HCT116 (cell line): ENCODE measurements around the gene WDR64.

Experiments
- ELF1 ChIP-seq: IDR thresholded peaks from 2 replicates; pipeline ENCODE4 v1.6.1; 2012; ENCODE audit warnings: low read depth, borderline replicate concordance
- EZH2 ChIP-seq: fragments of 200-600 bp; sonication (generic); IDR thresholded peaks from 2 replicates; pipeline ENCODE4 v1.6.1; 2017; ENCODE audit warnings: antibody characterized with exemption, mixed run types
- EZH2phosphoT487 ChIP-seq: fragments of 200-600 bp; IDR thresholded peaks from 2 replicates; pipeline ENCODE4 v1.6.1; 2018; ENCODE audit warnings: antibody characterized with exemption, borderline replicate concordance
- POLR2AphosphoS5 ChIP-seq: IDR thresholded peaks from 2 replicates; pipeline ENCODE4 v1.6.1; 2011; ENCODE audit warnings: mild to moderate bottlenecking, low read depth, low read length, moderate library complexity
- RAD21 ChIP-seq: IDR thresholded peaks from 2 replicates; pipeline ENCODE4 v1.6.1; 2012; ENCODE audit warnings: low read depth, mild to moderate bottlenecking
- SIN3A ChIP-seq: IDR thresholded peaks from 2 replicates; pipeline ENCODE4 v1.6.1; 2012; ENCODE audit warnings: low read depth
- TF ChIP-seq, protein P1 (sequence below), 3 experiments: fragments of 200-600 bp in 1 of 3; sonication (generic) in 1 of 3; IDR thresholded peaks in 2 of 3; conservative IDR thresholded peaks in 1 of 3; 2 replicates each; pipeline ENCODE4 v1.5.1; 2012 to 2017; ENCODE audit warnings: low read depth in 2 of 3, low read length in 2 of 3, antibody characterized with exemption in 1 of 3, borderline replicate concordance in 1 of 3, control low read depth in 1 of 3, mild to moderate bottlenecking in 1 of 3, mixed read lengths in 1 of 3, mixed run types in 1 of 3, moderate library complexity in 1 of 3; ENCODE audit not compliant: insufficient read depth in 1 of 3
- TF ChIP-seq, protein P2 (sequence below): IDR thresholded peaks from 2 replicates; pipeline ENCODE4 v1.6.1; 2012

DNA sequence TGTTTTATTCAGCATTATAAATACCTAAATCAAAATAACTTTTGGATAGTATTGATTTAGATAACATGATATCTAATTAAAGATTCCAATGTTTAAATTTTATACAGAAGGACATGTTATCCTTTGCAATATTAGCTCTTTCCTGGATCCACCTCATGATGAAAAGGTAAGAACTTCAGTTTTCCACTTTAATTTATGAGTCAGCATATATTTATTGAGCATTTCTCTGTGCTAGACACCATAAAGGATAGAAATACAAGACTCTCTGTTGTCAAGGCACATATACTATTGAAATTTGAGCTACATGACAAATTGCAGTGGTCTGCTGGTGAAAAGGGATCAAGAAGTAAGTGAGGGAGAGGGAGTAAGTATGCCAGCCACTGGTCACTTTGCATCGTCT, 127.8 kb downstream of the WDR64 start:
- no peak for TF ChIP-seq ELF1
- TF ChIP-seq, protein P1, sequence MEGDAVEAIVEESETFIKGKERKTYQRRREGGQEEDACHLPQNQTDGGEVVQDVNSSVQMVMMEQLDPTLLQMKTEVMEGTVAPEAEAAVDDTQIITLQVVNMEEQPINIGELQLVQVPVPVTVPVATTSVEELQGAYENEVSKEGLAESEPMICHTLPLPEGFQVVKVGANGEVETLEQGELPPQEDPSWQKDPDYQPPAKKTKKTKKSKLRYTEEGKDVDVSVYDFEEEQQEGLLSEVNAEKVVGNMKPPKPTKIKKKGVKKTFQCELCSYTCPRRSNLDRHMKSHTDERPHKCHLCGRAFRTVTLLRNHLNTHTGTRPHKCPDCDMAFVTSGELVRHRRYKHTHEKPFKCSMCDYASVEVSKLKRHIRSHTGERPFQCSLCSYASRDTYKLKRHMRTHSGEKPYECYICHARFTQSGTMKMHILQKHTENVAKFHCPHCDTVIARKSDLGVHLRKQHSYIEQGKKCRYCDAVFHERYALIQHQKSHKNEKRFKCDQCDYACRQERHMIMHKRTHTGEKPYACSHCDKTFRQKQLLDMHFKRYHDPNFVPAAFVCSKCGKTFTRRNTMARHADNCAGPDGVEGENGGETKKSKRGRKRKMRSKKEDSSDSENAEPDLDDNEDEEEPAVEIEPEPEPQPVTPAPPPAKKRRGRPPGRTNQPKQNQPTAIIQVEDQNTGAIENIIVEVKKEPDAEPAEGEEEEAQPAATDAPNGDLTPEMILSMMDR (IDR thresholded peaks at IDR 0.05 in 2 of 3, conservative IDR thresholded peaks at IDR 0.05 in 1 of 3; ENCODE audit: borderline replicate concordance in 1 of 3, insufficient read depth in 1 of 3, low read depth in 2 of 3, low read length in 2 of 3): no peak
- TF ChIP-seq, protein P2, sequence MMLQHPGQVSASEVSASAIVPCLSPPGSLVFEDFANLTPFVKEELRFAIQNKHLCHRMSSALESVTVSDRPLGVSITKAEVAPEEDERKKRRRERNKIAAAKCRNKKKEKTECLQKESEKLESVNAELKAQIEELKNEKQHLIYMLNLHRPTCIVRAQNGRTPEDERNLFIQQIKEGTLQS: no peak
- no peak for TF ChIP-seq RAD21
- TF ChIP-seq POLR2AphosphoS5: no peak
- no peak for TF ChIP-seq SIN3A
- TF ChIP-seq EZH2phosphoT487: no peak
- no peak for TF ChIP-seq EZH2
